Immature natural killer cell (primary cell): ENCODE data around the gene PLSCR3. TPM values are rescaled to one million over a fixed set of nuclear protein-coding genes. Genes with fewer than 3 reads are reported as not detected.

Experiments used
- DNase-seq, 3 donors: peaks; one replicate each; pipeline ENCODE4 v3.0.0; 2022; ENCODE audit warnings: mixed read lengths in 1 of 3
- H3K27ac Mint-ChIP-seq, 6 donors: one replicate each; pipeline ENCODE4 v1.8.0; 2020; ENCODE audit warnings: mixed read lengths in 6 of 6, mild to moderate bottlenecking in 5 of 6, inconsistent platforms in 4 of 6, moderate library complexity in 3 of 6
- H3K27me3 Mint-ChIP-seq, 3 donors: one replicate each; pipeline ENCODE4 v1.8.0; 2020 to 2021; ENCODE audit warnings: low read depth in 3 of 3, mild to moderate bottlenecking in 3 of 3, mixed read lengths in 3 of 3, moderate library complexity in 3 of 3, inconsistent platforms in 1 of 3
- H3K36me3 Mint-ChIP-seq, 3 donors: one replicate each; pipeline ENCODE4 v1.8.0; 2020; ENCODE audit warnings: mixed read lengths in 3 of 3, inconsistent platforms in 2 of 3, mild to moderate bottlenecking in 2 of 3
- H3K4me1 Mint-ChIP-seq, 2 donors: one replicate each; pipeline ENCODE4 v1.8.0; 2020; ENCODE audit warnings: inconsistent platforms in 2 of 2, mild to moderate bottlenecking in 2 of 2, mixed read lengths in 2 of 2, moderate library complexity in 1 of 2
- H3K4me3 Mint-ChIP-seq, 5 donors: one replicate each; pipeline ENCODE4 v1.8.0; 2020; ENCODE audit warnings: mild to moderate bottlenecking in 5 of 5, mixed read lengths in 5 of 5, inconsistent platforms in 3 of 5, moderate library complexity in 3 of 5
- H3K9me3 Mint-ChIP-seq, 6 donors: one replicate each; pipeline ENCODE4 v1.8.0; 2020; ENCODE audit warnings: mild to moderate bottlenecking in 6 of 6, mixed read lengths in 6 of 6, inconsistent platforms in 4 of 6, moderate library complexity in 3 of 6
- polyA plus RNA-seq, 3 donors: library from polyadenylated mRNA; unstranded; fragments of 300-500 nt; fragmentation: Illumina TruSeq; gene quantifications; one replicate each; pipeline ENCODE4 v1.2.3, GENCODE V29; 2021

Gene PLSCR3
- polyA plus RNA-seq, 3 donors from 2014 or later: 38.1 to 82.5 (median 54.2) TPM

- no peaks in the 10 kb centered on the region for H3K9me3 Mint-ChIP-seq
- H3K36me3 Mint-ChIP-seq: peaks cover 7 to 10% (median 10%) of the 10 kb centered on the region in 3 donors
- peaks cover 27 to 30% (median 27%) of the 10 kb centered on the region in 3 donors for H3K27me3 Mint-ChIP-seq
- DNase-seq: peak; percentile 75 to 82 (median 79)
- peak overlapping the region; percentile 86 to 95 (median 89) for H3K27ac Mint-ChIP-seq
- H3K4me3 Mint-ChIP-seq: peak overlapping the region; percentile 93 to 96 (median 96)
- H3K4me1 Mint-ChIP-seq: peaks cover 38 to 40% of the 10 kb centered on the region in 2 donors
Observed at GRCh38 chr17:7436556-7437368, 42.4 kb upstream of the PLSCR3 start.

GRCh38 chr17:7435676-7436555, 41.6 kb upstream of the PLSCR3 start:
- no peak for DNase-seq
- Mint-ChIP-seq H3K4me3 (peak overlapping the region; percentile 93 to 96 (median 96)), H3K4me1 (peaks cover 38 to 40% of the 10 kb centered on the region in 2 donors)

GRCh38 chr17:7432296-7432695, 38.0 kb upstream of the PLSCR3 start:
- Mint-ChIP-seq H3K27me3 (peaks cover 10 to 14% (median 13%) of the 10 kb centered on the region in 3 donors), H3K9me3 (no peaks in the 10 kb centered on the region), H3K27ac (no peak overlapping the region), H3K36me3 (no peaks in the 10 kb centered on the region), H3K4me1 (peaks cover 18 to 21% of the 10 kb centered on the region in 2 donors), H3K4me3 (no peak overlapping the region)
- no peak for DNase-seq

More at GRCh38 chr17:7435676-7436555, 41.6 kb upstream of the PLSCR3 start:
- H3K27ac Mint-ChIP-seq: peak overlapping the region; percentile 90 to 97 (median 95)
- peaks cover 7 to 10% (median 10%) of the 10 kb centered on the region in 3 donors for H3K36me3 Mint-ChIP-seq
- H3K27me3 Mint-ChIP-seq: peaks cover 27 to 29% (median 28%) of the 10 kb centered on the region in 3 donors
- no peaks in the 10 kb centered on the region for H3K9me3 Mint-ChIP-seq

- DNase-seq: no peak
- H3K9me3 Mint-ChIP-seq: no peaks in the 10 kb centered on the region
- peaks cover 11 to 12% of the 10 kb centered on the region in 2 donors for H3K4me1 Mint-ChIP-seq
- H3K27me3 Mint-ChIP-seq: peaks cover 7 to 12% (median 10%) of the 10 kb centered on the region in 3 donors
- no peak overlapping the region for H3K4me3 Mint-ChIP-seq
- H3K27ac Mint-ChIP-seq: no peak overlapping the region
- H3K36me3 Mint-ChIP-seq: no peaks in the 10 kb centered on the region
Observed at GRCh38 chr17:7431231-7431630, 36.9 kb upstream of the PLSCR3 start.

GRCh38 chr17:7429722-7430121, 35.4 kb upstream of the PLSCR3 start:
- peaks cover 0 to under 1% of the 10 kb centered on the region in 2 donors for H3K4me1 Mint-ChIP-seq
- H3K36me3 Mint-ChIP-seq: no peaks in the 10 kb centered on the region
- H3K9me3 Mint-ChIP-seq: no peaks in the 10 kb centered on the region
- H3K4me3 Mint-ChIP-seq: no peak overlapping the region
- H3K27me3 Mint-ChIP-seq: peaks cover 0 to 2% (median 0%) of the 10 kb centered on the region in 3 donors
- no peak for DNase-seq
- no peak overlapping the region for H3K27ac Mint-ChIP-seq

GRCh38 chr17:7428557-7428956, 34.2 kb upstream of the PLSCR3 start, which contains the start of gene SPEM3:
Gene SPEM3 (plus strand): TSS chr17:7428857. CDS start chr17:7428903, 46 bp downstream.
- Mint-ChIP-seq H3K27me3 (peaks cover 0 to 2% (median 0%) of the 10 kb centered on the region in 3 donors), H3K4me1 (no peaks in the 10 kb centered on the region), H3K4me3 (no peak within 1 kb of the TSS), H3K9me3 (no peaks in the 10 kb centered on the region), H3K36me3 (no peaks in the 10 kb centered on the region), H3K27ac (no peak within 1 kb of the TSS)
- DNase-seq: no peak

- Mint-ChIP-seq H3K27me3 (peaks cover 0 to 2% (median 0%) of the 10 kb centered on the region in 3 donors), H3K4me3 (no peak overlapping the region), H3K36me3 (no peaks in the 10 kb centered on the region), H3K4me1 (no peaks in the 10 kb centered on the region), H3K9me3 (no peaks in the 10 kb centered on the region), H3K27ac (no peak overlapping the region)
- no peak for DNase-seq
Observed at GRCh38 chr17:7427549-7427948, 33.2 kb upstream of the PLSCR3 start.

- no peaks in the 10 kb centered on the region for H3K36me3 Mint-ChIP-seq
- DNase-seq: no peak
- H3K4me3 Mint-ChIP-seq: no peak overlapping the region
- H3K27me3 Mint-ChIP-seq: peaks cover 0 to 2% (median 0%) of the 10 kb centered on the region in 3 donors
- no peaks in the 10 kb centered on the region for H3K9me3 Mint-ChIP-seq
- H3K4me1 Mint-ChIP-seq: no peaks in the 10 kb centered on the region
- no peak overlapping the region for H3K27ac Mint-ChIP-seq
Observed at GRCh38 chr17:7426896-7427489, 32.7 kb upstream of the PLSCR3 start.

- H3K4me1 Mint-ChIP-seq: no peaks in the 10 kb centered on the region
- H3K9me3 Mint-ChIP-seq: no peaks in the 10 kb centered on the region
- DNase-seq: no peak
- H3K27ac Mint-ChIP-seq: no peak overlapping the region
- peaks cover 0 to under 1% (median 0%) of the 10 kb centered on the region in 3 donors for H3K27me3 Mint-ChIP-seq
- no peaks in the 10 kb centered on the region for H3K36me3 Mint-ChIP-seq
- H3K4me3 Mint-ChIP-seq: no peak overlapping the region
Observed at GRCh38 chr17:7426203-7426863, 32.0 kb upstream of the PLSCR3 start.

GRCh38 chr17:7425756-7426155, 31.4 kb upstream of the PLSCR3 start:
- Mint-ChIP-seq H3K27me3 (no peaks in the 10 kb centered on the region), H3K4me3 (no peak overlapping the region), H3K36me3 (no peaks in the 10 kb centered on the region), H3K9me3 (no peaks in the 10 kb centered on the region), H3K27ac (no peak overlapping the region), H3K4me1 (no peaks in the 10 kb centered on the region)
- DNase-seq: no peak

GRCh38 chr17:7425316-7425715, 31.0 kb upstream of the PLSCR3 start, which contains the start of gene SPEM2:
Gene SPEM2 (plus strand): TSS chr17:7425616. CDS start chr17:7425689, 73 bp downstream.
- no peaks in the 10 kb centered on the region for H3K27me3 Mint-ChIP-seq
- H3K4me1 Mint-ChIP-seq: no peaks in the 10 kb centered on the region
- H3K36me3 Mint-ChIP-seq: no peaks in the 10 kb centered on the region
- H3K27ac Mint-ChIP-seq: peak within 1 kb of the TSS in 2 of 6 donors; percentile 23 to 25
- H3K4me3 Mint-ChIP-seq: no peak within 1 kb of the TSS
- no peak for DNase-seq
- H3K9me3 Mint-ChIP-seq: no peaks in the 10 kb centered on the region

- H3K4me1 Mint-ChIP-seq: no peaks in the 10 kb centered on the region
- no peaks in the 10 kb centered on the region for H3K36me3 Mint-ChIP-seq
- H3K27ac Mint-ChIP-seq: no peak overlapping the region
- DNase-seq: no peak
- no peaks in the 10 kb centered on the region for H3K9me3 Mint-ChIP-seq
- peaks cover 0 to 2% (median 0%) of the 10 kb centered on the region in 3 donors for H3K27me3 Mint-ChIP-seq
- no peak overlapping the region for H3K4me3 Mint-ChIP-seq
Observed at GRCh38 chr17:7423679-7424078, 29.4 kb upstream of the PLSCR3 start.

GRCh38 chr17:7421186-7421585, 26.9 kb upstream of the PLSCR3 start:
- Mint-ChIP-seq H3K36me3 (no peaks in the 10 kb centered on the region), H3K9me3 (no peaks in the 10 kb centered on the region), H3K27ac (no peak overlapping the region), H3K27me3 (peaks cover 0 to 3% (median 0%) of the 10 kb centered on the region in 3 donors), H3K4me3 (no peak overlapping the region), H3K4me1 (no peaks in the 10 kb centered on the region)
- no peak for DNase-seq
